GF-D8 (cell line): ENCODE data around the gene LAMA4.

Experiments
- DNase-seq: peaks from one replicate; lab custom pipeline; 2025; lab: John Stamatoyannopoulos, UW

LAMA4 gene

DNA sequence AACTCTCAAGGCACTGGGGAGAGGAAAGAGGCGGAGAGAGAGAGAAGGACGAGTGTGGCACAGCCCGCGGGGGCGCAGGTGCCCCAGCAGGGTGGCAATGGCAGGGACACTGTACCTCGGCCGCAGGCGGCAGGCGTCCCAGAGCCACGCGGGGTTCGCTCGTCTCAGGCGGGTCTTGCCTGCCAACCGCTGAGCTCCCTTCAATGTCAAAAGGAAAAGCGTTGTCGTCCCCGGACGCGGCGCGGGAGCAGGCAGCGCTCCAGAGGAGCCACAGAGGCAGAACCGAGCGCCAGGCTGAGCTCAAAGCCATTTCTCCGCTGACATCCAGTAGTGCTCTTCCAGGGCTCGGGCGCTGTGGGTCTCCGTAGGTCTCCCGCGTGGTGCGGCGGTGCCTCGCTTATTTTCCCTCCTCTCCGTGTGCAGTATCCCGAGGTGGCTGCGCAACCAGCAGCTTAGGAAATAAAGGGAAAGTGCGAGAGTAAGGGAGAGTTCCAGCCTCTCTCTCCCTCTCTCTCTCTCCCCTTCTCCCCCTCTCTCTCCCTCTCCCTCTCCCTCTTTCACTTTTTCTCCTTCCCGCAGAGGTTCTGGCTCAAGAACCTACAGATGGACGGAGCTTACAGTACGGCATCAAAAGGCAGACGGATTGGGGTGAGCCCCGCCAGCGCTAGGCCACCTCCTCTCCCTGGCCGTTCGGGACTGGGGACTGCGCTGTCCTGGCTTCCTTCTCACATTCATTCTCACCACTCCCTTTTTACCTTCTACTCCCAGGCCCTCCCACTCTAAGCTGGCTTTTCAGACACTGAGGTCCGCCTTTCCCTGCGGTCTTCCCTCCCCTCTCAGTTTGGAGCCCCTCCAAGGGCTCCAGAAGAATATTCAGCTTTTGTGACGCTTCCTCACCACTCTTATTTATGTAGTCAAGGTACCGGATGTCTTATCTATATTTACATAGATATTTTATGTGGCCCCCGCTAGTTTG lies at the start of gene LAMA4:
TSS of gene LAMA4 (minus strand) at position 727 of the 976 bp plus-strand sequence. CDS start at position 310, 417 bp downstream.
- no peak for DNase-seq

DNA sequence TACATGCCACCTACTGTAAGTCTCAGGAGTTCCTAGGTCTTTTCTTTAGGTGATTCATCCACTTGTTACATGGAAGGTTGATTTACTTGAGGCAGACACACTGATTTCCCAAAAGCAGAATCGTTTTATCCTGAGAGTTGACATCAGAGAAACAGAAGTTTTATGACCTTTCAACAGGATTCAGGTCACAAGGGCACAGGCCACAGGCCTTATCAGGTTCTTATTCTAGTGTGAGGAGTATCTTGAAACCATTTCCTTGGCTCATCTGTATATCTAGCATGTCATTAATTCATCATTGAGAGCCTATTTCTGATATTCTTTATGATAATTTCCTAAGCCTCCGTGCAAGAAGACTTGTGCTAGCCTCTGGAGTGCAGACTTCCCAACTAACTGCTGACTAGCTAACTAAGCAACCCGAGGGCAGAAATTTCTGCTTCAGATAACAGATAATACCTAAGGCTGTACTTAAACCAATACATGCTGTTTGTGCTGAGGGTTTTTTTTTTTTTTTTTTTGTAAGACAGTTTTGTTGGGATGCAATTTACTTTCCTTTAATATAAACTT lies 47.9 kb upstream of the LAMA4 start:
- DNase-seq, result no peak

DNA sequence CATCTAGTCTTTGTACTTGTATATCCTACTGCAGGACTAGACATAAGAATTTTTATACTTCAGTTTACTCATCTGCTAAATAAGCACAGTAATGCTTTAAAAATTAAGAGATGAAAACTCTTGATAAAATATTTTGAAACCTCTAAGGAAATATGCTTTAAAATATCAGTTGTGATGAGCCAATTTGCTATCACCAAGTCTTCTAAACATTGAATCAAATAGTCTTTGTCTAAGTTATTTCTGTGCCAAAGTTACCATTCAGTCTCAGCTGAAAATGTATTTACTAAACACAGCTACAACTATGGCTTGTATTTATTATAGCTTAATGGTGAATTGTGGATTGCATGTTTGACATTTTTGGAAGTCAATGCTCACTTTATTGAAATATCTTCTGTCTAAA lies 46.5 kb upstream of the LAMA4 start:
- DNase-seq, result no peak

DNA sequence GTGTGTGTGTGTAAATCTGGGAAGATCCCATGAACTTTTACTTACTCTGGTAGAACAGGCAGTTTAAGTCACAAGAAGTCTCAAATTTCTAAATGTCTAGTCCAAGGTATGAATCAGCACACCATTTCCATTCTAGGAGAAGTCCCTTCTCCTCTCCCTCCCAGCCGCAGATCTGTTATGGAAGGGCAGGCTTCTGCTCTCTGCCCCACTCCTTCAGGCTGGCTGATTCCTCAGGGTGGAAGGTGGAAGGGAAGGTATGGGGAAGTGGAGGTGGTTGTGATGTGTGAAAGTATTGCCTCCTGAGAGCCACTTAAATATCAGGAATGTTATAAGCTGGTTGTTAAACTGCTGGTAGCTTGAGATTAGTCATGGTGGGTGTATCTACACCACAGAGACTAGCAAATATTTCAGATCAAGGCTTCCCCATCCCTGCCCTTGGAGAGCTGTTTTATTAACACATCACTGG lies 44.5 kb upstream of the LAMA4 start:
- DNase-seq, result no peak

DNA sequence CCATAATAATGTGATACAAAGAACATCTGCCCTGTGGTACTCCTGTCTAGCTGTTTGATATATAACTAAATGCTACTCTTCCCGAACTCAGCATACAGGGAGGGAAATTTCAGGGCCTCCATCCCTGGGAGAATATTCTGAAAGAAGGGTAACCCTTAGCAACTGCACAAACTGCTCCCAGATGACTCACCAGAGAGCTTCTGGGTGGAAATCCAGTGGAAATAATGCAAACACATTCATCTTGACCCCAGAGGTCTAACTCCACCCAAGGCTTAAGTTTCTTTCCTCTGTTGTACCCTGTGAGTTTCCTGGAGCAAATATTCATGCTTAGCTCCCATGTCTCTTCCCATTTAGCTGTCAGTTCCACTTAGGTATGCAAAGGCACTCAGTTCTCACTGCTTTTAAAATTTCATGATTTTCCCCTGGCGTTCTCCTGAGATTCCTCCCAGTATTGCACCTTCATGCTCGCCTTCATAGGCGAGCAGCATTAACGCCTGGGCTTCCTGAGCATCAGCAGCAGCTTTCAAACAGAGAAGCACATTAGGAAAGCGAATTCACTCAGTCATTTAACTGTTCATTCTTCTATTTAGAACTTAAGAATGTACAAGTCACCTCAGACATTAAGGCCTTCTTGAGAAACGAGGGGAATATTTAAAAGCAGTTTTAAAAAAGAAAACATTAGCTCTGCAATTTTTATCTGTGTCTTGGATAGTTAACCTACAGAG lies 43.8 kb upstream of the LAMA4 start:
- no peak for DNase-seq

- DNase-seq, result no peak
Observed at GRCh38 chr6:112296694-112297093, 42.3 kb upstream of the LAMA4 start.

GRCh38 chr6:112296122-112296521 lies 41.8 kb upstream of the LAMA4 start:
- no peak for DNase-seq

GRCh38 chr6:112291161-112291762 lies 36.9 kb upstream of the LAMA4 start:
- no peak for DNase-seq

- no peak for DNase-seq
Observed at GRCh38 chr6:112289038-112289566, 34.7 kb upstream of the LAMA4 start.

GRCh38 chr6:112288475-112288874 lies 34.1 kb upstream of the LAMA4 start:
- DNase-seq, result no peak

DNA sequence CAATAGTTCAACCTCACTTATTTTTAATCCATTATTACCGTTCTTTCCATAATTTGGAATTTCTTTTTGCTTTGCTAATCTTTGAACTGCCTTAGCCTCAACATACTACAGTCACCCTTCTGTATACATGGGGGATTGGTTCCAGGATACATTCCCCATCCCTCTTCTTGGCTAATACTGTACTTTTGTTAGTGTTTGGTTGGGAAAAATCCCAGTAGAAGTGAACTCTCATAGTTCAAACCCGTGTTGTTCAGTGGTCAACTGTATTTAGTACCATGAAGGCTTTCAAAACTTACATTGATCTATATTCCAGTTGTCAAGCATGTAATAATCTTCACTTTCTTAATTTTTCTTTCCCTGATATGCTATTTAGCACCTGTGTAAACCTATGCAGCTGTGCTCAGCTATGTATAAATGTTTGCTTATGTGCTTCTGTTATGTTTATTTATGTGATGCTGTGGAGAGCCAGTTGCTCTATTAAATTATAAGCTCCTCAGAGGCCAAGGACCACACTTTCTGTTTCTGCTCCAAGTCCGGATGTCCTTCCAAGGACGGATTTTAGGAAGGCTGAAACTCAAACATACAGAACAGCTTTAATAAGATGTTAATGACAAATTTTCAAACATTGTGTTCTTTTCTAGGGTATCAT lies 33.3 kb upstream of the LAMA4 start:
- DNase-seq, result no peak

GRCh38 chr6:112286500-112287144 lies 32.3 kb upstream of the LAMA4 start:
- no peak for DNase-seq

- DNase-seq, result peak; percentile 53
Observed at GRCh38 chr6:112286010-112286409, 31.6 kb upstream of the LAMA4 start.

DNA sequence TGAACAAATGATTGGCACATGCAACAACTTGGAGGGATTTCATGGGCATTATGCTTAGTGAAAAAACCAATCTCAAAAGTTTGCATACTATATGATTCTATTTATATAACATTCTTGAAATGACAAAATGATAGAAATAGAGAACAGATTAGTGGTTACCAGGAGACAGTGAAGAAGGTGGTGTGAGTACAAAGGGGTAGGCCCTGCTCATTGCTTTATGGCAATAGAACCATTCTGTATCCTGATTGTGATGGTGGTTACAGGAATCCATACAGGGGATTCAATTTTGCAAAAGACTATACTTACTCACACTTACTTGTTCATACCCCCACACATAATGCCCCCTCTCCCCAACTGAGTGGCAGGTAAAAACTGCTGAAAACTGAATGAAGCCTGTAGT lies 30.2 kb upstream of the LAMA4 start:
- DNase-seq, result no peak

- DNase-seq, result no peak
Observed at GRCh38 chr6:112283621-112284020, 29.3 kb upstream of the LAMA4 start.

- no peak for DNase-seq
Observed at GRCh38 chr6:112281821-112282615, 27.7 kb upstream of the LAMA4 start.

DNA sequence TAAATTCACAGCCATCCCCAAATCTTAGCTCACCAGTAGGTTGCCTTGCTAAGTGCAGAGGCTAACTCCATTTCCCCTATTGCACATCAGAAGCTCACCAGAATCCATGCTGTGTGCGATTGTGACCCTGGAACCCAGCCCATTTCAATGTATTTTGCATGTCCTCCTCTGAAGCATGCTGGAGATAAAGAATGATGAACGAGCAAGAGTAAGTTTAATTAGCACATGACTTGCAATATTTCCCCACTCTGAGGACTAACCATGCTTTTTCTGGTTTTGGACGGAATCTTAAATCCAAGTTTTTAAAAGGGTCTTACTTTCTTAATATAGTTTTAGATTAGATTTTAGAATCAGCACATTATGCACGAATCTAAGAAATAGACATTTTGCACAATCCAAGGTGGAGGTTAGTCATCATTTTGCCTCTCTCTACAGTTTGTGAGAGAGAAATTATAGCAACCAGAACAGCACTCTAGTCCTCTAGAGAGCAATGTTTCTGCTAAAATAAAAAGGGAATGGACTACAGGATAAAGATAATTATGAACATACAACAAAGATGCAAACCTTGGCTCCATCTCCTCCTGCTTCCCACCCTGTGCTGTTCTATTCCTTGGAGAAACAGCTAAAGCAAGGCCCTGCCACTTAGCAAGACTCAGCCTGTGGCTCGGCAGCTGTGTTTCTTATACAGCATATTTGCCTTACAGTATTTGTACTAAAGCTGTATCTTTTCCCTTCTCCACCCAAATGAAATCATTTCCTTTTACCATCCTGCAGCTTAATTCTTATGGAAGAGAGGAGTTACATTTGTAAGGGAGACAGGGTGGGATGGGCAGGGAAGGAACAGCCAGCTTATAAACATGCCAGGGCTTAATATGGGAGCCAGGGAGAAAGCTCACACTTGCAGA lies 24.9 kb upstream of the LAMA4 start:
- no peak for DNase-seq

DNA sequence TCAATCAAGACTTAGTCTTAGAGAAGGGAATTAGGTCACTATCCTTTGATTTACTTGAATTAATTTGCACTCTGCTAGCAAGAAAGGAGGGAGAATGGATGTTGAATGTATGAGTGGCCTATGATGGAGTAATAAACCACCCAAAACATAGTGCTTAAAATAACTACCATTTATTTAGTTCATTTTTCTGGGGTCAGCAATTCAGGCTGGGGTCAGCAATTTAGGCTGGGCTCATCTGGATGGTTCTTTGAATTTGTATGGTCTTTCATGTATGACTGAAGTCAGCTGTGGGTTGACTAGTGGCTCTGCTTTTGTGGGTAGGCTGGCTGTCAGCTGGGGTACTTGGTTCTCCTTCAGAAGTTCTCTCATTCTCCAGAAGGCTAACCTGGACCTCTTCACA lies 21.0 kb upstream of the LAMA4 start:
- no peak for DNase-seq

GRCh38 chr6:112274774-112275173 lies 20.4 kb upstream of the LAMA4 start:
- no peak for DNase-seq
